Progenitor cell of endocrine pancreas (in vitro differentiated cells): ENCODE data around the gene DPF3. TPM values are rescaled to one million over a fixed set of nuclear protein-coding genes. Genes with fewer than 3 reads are reported as not detected.

Experiments used
- DNase-seq: peaks from one replicate; pipeline ENCODE4 v3.0.0; 2021; ENCODE audit warnings: low spot score; ENCODE audit not compliant: unreplicated experiment
- H3K27ac Mint-ChIP-seq: 2 replicates; pipeline ENCODE4 v1.8.0; 2021; ENCODE audit warnings: mild to moderate bottlenecking, moderate library complexity, mixed read lengths
- H3K27me3 Mint-ChIP-seq: 2 replicates; pipeline ENCODE4 v1.8.0; 2021; ENCODE audit warnings: mixed read lengths
- H3K36me3 Mint-ChIP-seq: 2 replicates; pipeline ENCODE4 v1.8.0; 2022; ENCODE audit warnings: mixed read lengths; ENCODE audit not compliant: insufficient read depth
- H3K4me1 Mint-ChIP-seq: 2 replicates; pipeline ENCODE4 v1.8.0; 2021; ENCODE audit warnings: low read depth, mixed read lengths
- H3K4me3 Mint-ChIP-seq: 2 replicates; pipeline ENCODE4 v1.8.0; 2021; ENCODE audit warnings: low read depth, mild to moderate bottlenecking, moderate library complexity, mixed read lengths
- H3K9me3 Mint-ChIP-seq: 2 replicates; pipeline ENCODE4 v1.8.0; 2021; ENCODE audit warnings: low read depth, mixed read lengths
- CTCF ChIP-seq: fragments of 200-600 bp; sonication (generic); IDR thresholded peaks from one replicate; pipeline ENCODE4 v1.5.0; 2021; ENCODE audit warnings: antibody characterized with exemption, mild to moderate bottlenecking; ENCODE audit not compliant: unreplicated experiment
- total RNA-seq: library from RNA; stranded (reverse); gene quantifications from 2 replicates; pipeline ENCODE4 v1.2.1, GENCODE V29; 2021

DPF3 gene
- total RNA-seq, 1 donor from 2014 or later: 2.2 TPM

GRCh38 chr14:72631401-72631800 is 262.5 kb downstream of the DPF3 start:
- peaks cover 30% of the 10 kb centered on the region for H3K27me3 Mint-ChIP-seq
- H3K27ac Mint-ChIP-seq: no peak overlapping the region
- H3K36me3 Mint-ChIP-seq: no peaks in the 10 kb centered on the region
- DNase-seq: no peak
- no peak for TF ChIP-seq CTCF
- H3K4me1 Mint-ChIP-seq: no peaks in the 10 kb centered on the region
- H3K4me3 Mint-ChIP-seq: no peak overlapping the region
- H3K9me3 Mint-ChIP-seq: peaks cover 9% of the 10 kb centered on the region

GRCh38 chr14:72630374-72630773 is 263.5 kb downstream of the DPF3 start:
- H3K9me3 Mint-ChIP-seq: peaks cover 16% of the 10 kb centered on the region
- no peaks in the 10 kb centered on the region for H3K4me1 Mint-ChIP-seq
- no peak overlapping the region for H3K4me3 Mint-ChIP-seq
- no peaks in the 10 kb centered on the region for H3K36me3 Mint-ChIP-seq
- H3K27me3 Mint-ChIP-seq: peaks cover 28% of the 10 kb centered on the region
- DNase-seq: no peak
- no peak overlapping the region for H3K27ac Mint-ChIP-seq
- no peak for TF ChIP-seq CTCF

GRCh38 chr14:72629534-72629933 is 264.4 kb downstream of the DPF3 start:
- H3K4me3 Mint-ChIP-seq: no peak overlapping the region
- H3K27me3 Mint-ChIP-seq: peaks cover 24% of the 10 kb centered on the region
- no peak for DNase-seq
- H3K36me3 Mint-ChIP-seq: no peaks in the 10 kb centered on the region
- H3K9me3 Mint-ChIP-seq: peaks cover 16% of the 10 kb centered on the region
- TF ChIP-seq CTCF: no peak
- H3K27ac Mint-ChIP-seq: no peak overlapping the region
- H3K4me1 Mint-ChIP-seq: no peaks in the 10 kb centered on the region

- no peaks in the 10 kb centered on the region for H3K4me1 Mint-ChIP-seq
- H3K27me3 Mint-ChIP-seq: peaks cover 13% of the 10 kb centered on the region
- no peak overlapping the region for H3K27ac Mint-ChIP-seq
- no peak for TF ChIP-seq CTCF
- H3K4me3 Mint-ChIP-seq: no peak overlapping the region
- peaks cover 26% of the 10 kb centered on the region for H3K9me3 Mint-ChIP-seq
- no peak for DNase-seq
- no peaks in the 10 kb centered on the region for H3K36me3 Mint-ChIP-seq
These were observed 268.2 kb downstream of the DPF3 start for GRCh38 chr14:72625689-72626088.

- no peaks in the 10 kb centered on the region for H3K36me3 Mint-ChIP-seq
- peaks cover 17% of the 10 kb centered on the region for H3K27me3 Mint-ChIP-seq
- no peak overlapping the region for H3K4me3 Mint-ChIP-seq
- TF ChIP-seq CTCF: no peak
- H3K9me3 Mint-ChIP-seq: peaks cover 17% of the 10 kb centered on the region
- no peak overlapping the region for H3K27ac Mint-ChIP-seq
- DNase-seq: peak; percentile 0
- peaks cover 9% of the 10 kb centered on the region for H3K4me1 Mint-ChIP-seq
These were observed 272.4 kb downstream of the DPF3 start for GRCh38 chr14:72621387-72622065.
